ENCODE data around the gene IKZF2. TPM values are rescaled to one million over a fixed set of nuclear protein-coding genes. Genes with fewer than 3 reads are reported as not detected.

The IKZF2 gene
- total RNA-seq, 4 donors from 2014 or later = 11.2 to 18.0 (median 12.9) TPM

- ATAC-seq (ENCODE audit: low FRiP score) = no peak
- TF ChIP-seq CTCF (IDR thresholded peaks at IDR 0.05) = no peak
- DNase-seq (ENCODE audit: low spot score) = no peak
Observed at GRCh38 chr2:213104903-213105202, 46.6 kb downstream of the IKZF2 start.

- DNase-seq (ENCODE audit: low spot score) (no peak), ATAC-seq (ENCODE audit: low FRiP score) (no peak)
- no peak for TF ChIP-seq CTCF (IDR thresholded peaks at IDR 0.05)
Observed at GRCh38 chr2:213104092-213104902, 47.1 kb downstream of the IKZF2 start.

GRCh38 chr2:213101692-213102460 lies 49.5 kb downstream of the IKZF2 start:
- no peak for ATAC-seq (ENCODE audit: low FRiP score)
- DNase-seq (ENCODE audit: low spot score) = no peak
- TF ChIP-seq CTCF (IDR thresholded peaks at IDR 0.05) = no peak

GRCh38 chr2:213101109-213101508 lies 50.3 kb downstream of the IKZF2 start:
- DNase-seq (ENCODE audit: low spot score) (no peak), ATAC-seq (ENCODE audit: low FRiP score) (no peak)
- TF ChIP-seq CTCF (IDR thresholded peaks at IDR 0.05) = no peak

GRCh38 chr2:213098612-213099011 lies 52.8 kb downstream of the IKZF2 start:
- TF ChIP-seq CTCF (IDR thresholded peaks at IDR 0.05) = no peak
- ATAC-seq (ENCODE audit: low FRiP score) (no peak), DNase-seq (ENCODE audit: low spot score) (no peak)

GRCh38 chr2:213091765-213092164 lies 59.6 kb downstream of the IKZF2 start:
- TF ChIP-seq CTCF (IDR thresholded peaks at IDR 0.05) = no peak
- ATAC-seq (ENCODE audit: low FRiP score) (no peak), DNase-seq (ENCODE audit: low spot score) (no peak)

DNA sequence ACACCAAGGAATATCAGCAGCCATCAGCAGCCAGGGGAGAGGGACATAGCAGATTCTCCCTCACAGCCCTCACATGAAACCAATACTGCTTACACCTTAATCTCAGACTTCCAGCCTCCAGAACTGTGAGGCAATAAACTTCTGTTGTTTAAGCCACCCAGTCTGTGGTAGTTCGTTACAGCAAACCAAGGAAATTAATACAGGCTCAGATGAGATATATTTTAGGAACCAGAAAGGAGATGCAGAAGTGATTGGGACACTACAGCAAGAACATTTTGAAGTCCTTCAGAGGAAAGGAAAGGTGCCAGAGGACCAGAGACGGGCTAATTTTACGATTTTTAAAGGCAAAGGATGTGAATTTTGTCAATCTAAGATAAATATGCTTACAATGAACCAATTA lies 60.6 kb downstream of the IKZF2 start:
- ATAC-seq (ENCODE audit: low FRiP score) (no peak), DNase-seq (ENCODE audit: low spot score) (no peak)
- no peak for TF ChIP-seq CTCF (IDR thresholded peaks at IDR 0.05)
